ENCODE measurements around the gene MEF2C.

Gene MEF2C

GRCh38 chr5:88675168-88675707, 207.7 kb downstream of the MEF2C start:
- DNase-seq (ENCODE audit: low spot score), result no peak

GRCh38 chr5:88674356-88675167, 208.4 kb downstream of the MEF2C start:
- DNase-seq (ENCODE audit: low spot score), result peak; percentile 90

GRCh38 chr5:88673253-88674105, 209.5 kb downstream of the MEF2C start:
- DNase-seq (ENCODE audit: low spot score), result peak; percentile 98

- DNase-seq (ENCODE audit: low spot score), result no peak
Measured at GRCh38 chr5:88672644-88673252, 210.2 kb downstream of the MEF2C start.

- DNase-seq (ENCODE audit: low spot score), result peak; percentile 63
Measured at GRCh38 chr5:88671505-88672499, 211.2 kb downstream of the MEF2C start.

- DNase-seq (ENCODE audit: low spot score), result peak; percentile 34
Measured at GRCh38 chr5:88671106-88671504, 211.9 kb downstream of the MEF2C start.

GRCh38 chr5:88670461-88670860, 212.5 kb downstream of the MEF2C start:
- peak; percentile 7 for DNase-seq (ENCODE audit: low spot score)

- DNase-seq (ENCODE audit: low spot score), result peak; percentile 24
Measured at GRCh38 chr5:88669371-88670050, 213.5 kb downstream of the MEF2C start.

- peak; percentile 69 for DNase-seq (ENCODE audit: low spot score)
Measured at GRCh38 chr5:88667496-88668201, 215.3 kb downstream of the MEF2C start.

Data from globus pallidus (tissue), 1 donor.